Activated CD8-positive, alpha-beta memory T cell treated with anti-CD3 and anti-CD28 coated beads for 48 hours (primary cell): ENCODE results near the gene APOM.
A peak's percentile ranks its signal among the peaks of the same experiment; 100 is the strongest.

Experiments
- DNase-seq, 3 experiments: peaks; one replicate each; pipeline ENCODE4 v3.0.0-alpha.2; 2020; ENCODE audit warnings: low read depth in 2 of 3, low spot score in 2 of 3

The APOM gene

DNA sequence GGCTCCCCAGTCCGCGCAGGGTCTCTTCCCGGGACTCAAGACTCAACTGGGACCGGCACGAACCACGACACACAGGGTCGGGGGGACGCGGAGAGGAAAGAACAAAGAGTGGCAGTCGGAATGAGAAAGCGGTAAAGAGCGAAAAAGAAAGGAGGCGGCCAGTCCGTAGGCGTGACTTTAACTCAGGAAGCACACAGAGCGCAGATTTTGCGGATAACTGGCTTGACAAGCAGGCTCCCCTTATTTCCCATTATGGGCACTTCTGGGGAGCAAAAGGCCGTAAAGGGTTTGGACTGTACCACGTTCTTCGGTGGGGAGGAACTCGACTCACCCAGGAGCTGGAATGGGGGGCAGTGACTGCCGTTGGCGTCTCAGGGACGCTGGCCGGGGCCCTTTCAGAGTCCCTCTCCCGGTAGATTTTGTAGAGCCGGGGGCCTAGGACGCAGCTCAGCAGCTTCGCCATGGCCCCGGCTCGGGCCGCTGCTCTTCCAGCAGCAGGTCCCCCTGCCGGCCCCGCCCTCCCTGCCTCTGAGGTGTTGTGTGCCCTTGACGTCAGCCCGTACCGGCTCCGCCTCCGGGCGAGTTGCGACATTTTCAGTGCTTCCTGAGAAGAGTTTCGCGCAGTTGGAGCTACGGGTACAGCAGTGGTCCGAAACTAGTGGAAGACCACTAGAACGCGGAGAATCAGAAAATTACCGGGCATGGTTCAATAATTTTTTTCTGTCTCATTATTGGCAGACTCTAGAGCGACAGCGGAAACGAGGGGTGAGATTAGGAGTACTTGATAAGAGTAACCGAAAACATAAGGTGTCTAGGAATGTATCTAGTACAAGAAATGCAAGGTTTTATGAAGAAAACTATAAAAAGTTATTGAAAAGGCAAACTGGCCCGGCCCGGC lies 47.4 kb downstream of the APOM start, which contains the start of gene ABHD16A:
ABHD16A (minus strand) TSS at position 506 of the 898 bp plus-strand sequence; CDS start at position 463, 43 bp downstream.
- peak; percentile 92 to 96 (median 93) for DNase-seq

DNA sequence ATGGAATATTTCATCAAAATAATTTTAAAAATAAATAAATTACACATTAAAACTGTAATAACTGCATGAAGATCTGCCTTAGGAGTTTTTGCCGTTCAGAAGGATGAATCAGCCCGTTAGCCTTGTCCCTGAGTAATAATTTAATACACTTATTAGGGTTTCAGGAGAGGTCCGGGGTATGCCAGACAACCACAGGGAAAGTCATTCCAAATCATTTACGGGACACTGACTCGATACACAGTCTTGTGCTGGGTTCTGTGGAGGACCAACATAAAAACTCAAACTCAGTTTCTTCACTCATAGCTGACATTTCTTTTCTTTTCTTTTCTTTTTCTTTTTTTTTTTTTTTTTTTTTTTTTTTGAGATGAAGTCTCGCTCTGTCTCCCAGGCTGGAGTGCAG lies 50.2 kb downstream of the APOM start:
- no peak for DNase-seq

GRCh38 chr6:31706599-31706998 lies 50.9 kb downstream of the APOM start, which contains the start of gene LY6G6F:
Gene LY6G6F (plus strand): TSS chr6:31706866. CDS start chr6:31706907, 41 bp downstream.
- DNase-seq: no peak

DNA sequence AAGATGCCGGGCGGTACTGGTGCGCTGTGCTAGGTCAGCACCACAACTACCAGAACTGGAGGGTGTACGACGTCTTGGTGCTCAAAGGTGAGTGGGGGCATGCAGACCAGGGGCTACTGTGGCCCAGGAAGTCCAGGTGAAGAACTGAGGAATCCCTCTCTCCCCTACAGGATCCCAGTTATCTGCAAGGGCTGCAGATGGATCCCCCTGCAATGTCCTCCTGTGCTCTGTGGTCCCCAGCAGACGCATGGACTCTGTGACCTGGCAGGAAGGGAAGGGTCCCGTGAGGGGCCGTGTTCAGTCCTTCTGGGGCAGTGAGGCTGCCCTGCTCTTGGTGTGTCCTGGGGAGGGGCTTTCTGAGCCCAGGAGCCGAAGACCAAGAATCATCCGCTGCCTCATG lies 52.0 kb downstream of the APOM start:
- no peak for DNase-seq
